Fibroblast of pulmonary artery (primary cell): Measurements from ENCODE around the gene ABHD14A.

ENCODE experiments used
- DNase-seq: peaks from one replicate; pipeline ENCODE4 v3.0.0-alpha.2; 2010; ENCODE audit warnings: low read depth
- H3K4me3 ChIP-seq: replicated peaks from 2 replicates; pipeline ENCODE4 v1.5.1; 2011; ENCODE audit warnings: low read depth, mild to moderate bottlenecking, control low read depth, low read length, moderate library complexity
- CTCF ChIP-seq: IDR thresholded peaks from 2 replicates; pipeline ENCODE4 v1.5.1; 2011; ENCODE audit warnings: mild to moderate bottlenecking, control low read depth, low read length, inconsistent platforms; ENCODE audit errors: missing control alignments

The ABHD14A gene

GRCh38 chr3:51954713-51955112, 20.2 kb upstream of the ABHD14A start:
- DNase-seq, result no peak
- no peak for TF ChIP-seq CTCF
- H3K4me3 ChIP-seq, result no peak overlapping the region

GRCh38 chr3:51955175-51955892, 19.5 kb upstream of the ABHD14A start, which contains the start of gene GPR62:
TSS of gene GPR62 (plus strand) at chr3:51955381. CDS start at chr3:51955653, 272 bp downstream.
- TF ChIP-seq CTCF, result no peak
- DNase-seq, result no peak
- no peak within 1 kb of the TSS for H3K4me3 ChIP-seq

- peak; percentile 52 for DNase-seq
- H3K4me3 ChIP-seq, result no peak overlapping the region
- TF ChIP-seq CTCF, result peak; percentile 34
These were observed 18.7 kb upstream of the ABHD14A start for GRCh38 chr3:51955893-51956770.

- no peak overlapping the region for H3K4me3 ChIP-seq
- TF ChIP-seq CTCF, result no peak
- no peak for DNase-seq
These were observed 17.2 kb upstream of the ABHD14A start for GRCh38 chr3:51957520-51958205.

GRCh38 chr3:51958603-51959521, 16.0 kb upstream of the ABHD14A start:
- TF ChIP-seq CTCF, result no peak
- no peak overlapping the region for H3K4me3 ChIP-seq
- DNase-seq, result no peak

GRCh38 chr3:51959651-51960050, 15.2 kb upstream of the ABHD14A start:
- H3K4me3 ChIP-seq, result no peak overlapping the region
- DNase-seq, result no peak
- no peak for TF ChIP-seq CTCF
